ENCODE data around the gene TRDN.
A peak's percentile ranks its signal among the peaks of the same experiment; 100 is the strongest.
"Not testable (repeated sequence)": the region's sequence is repeated elsewhere in the genome, so short reads cannot be mapped to it uniquely, and the experiment has no call there.

TRDN gene

DNA sequence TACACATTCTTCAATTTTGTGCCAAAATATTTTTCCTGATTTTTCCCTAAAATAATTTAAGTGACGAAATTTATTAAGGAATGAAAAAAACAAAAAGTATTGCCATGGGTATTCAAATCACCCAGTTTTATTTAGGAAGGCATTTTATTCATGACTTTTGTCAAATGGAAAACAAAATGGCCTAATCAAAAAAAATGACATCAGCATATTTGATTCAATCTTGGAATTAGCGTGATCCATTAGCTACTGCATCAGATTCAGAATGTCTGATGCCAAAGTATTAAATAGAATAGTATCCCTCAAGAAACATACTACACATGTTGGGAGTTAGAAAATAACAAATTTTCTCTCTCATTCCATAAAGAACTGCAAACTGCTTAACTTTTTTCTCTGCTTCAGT lies 129.2 kb downstream of the TRDN start:
- DNase-seq (ENCODE audit: low read depth) = no peak

DNA sequence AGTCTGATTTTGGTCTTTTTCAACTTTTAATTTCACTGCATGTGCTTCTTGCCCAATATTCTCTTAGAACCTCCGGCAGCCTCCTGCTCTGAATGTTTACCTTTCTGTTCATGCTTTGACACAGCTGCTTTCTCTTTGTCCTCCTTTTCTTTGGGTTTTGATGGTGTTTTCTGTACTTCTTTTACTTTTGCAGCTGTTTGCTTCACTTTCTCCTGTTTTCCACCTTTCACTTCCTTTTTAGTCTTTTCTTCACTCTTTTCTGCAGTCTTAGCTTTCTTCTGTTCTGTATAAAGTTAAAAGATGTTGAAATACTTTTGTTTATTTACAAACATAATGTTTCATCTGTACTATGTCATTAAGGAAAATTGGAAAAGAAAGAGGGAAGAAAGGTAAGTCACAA lies 133.1 kb downstream of the TRDN start:
- no peak for DNase-seq (ENCODE audit: low read depth)

DNA sequence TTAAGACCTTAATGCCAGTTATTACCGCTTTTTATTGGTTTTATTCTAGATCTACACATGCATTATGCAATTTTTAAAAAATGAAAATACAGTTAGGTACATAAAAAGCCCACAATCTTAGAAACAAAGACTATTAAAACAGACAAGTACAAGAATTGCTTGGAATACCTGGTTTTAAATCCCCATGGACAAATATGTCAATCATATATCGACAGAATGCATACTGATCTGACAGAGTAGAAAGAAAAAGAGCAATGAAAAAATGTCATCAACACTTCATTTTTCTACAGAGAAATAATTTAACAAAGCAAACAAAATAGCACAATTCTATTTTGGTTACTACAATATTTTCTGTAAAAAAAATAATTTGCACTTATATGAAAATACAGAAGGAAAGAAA lies 139.7 kb downstream of the TRDN start:
- no peak for DNase-seq (ENCODE audit: low read depth)

DNA sequence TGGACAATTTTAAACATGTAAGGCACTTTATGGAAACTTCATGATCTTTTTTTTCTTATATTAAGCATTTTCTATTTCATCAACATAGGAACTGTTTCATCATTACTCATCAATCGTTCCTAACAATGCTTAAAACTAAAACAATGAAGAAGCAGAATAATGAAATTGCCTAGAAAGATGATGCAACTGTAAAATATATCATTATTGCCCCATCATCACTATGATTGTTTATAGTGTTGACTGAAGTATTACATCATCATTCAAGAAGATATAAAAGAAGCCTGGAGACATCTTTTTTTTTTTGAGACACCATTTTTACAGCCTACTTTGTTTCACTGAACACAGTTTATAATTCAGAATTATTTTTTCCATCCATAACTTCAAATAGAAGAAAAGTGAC lies 147.2 kb downstream of the TRDN start:
- peak; percentile 22 for DNase-seq (ENCODE audit: low read depth)

DNA sequence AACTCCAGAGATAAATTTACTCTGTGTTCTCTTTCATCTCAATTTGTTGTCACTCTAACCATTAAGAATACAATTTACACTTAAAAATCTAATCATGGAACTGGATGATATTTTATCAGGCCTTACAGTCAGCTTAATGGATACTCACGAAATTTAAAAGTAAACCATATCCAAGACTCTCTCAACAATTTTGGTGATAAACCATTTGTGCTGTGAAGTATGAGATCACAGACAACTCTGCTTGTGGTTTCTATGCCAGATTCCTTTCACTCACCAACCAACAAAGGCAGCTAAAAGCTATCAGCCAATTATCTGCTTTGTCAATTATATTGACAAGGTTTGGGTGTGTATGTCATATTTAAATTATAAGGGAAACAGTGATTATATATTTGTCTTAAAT lies 155.8 kb downstream of the TRDN start:
- no peak for DNase-seq (ENCODE audit: low read depth)

DNA sequence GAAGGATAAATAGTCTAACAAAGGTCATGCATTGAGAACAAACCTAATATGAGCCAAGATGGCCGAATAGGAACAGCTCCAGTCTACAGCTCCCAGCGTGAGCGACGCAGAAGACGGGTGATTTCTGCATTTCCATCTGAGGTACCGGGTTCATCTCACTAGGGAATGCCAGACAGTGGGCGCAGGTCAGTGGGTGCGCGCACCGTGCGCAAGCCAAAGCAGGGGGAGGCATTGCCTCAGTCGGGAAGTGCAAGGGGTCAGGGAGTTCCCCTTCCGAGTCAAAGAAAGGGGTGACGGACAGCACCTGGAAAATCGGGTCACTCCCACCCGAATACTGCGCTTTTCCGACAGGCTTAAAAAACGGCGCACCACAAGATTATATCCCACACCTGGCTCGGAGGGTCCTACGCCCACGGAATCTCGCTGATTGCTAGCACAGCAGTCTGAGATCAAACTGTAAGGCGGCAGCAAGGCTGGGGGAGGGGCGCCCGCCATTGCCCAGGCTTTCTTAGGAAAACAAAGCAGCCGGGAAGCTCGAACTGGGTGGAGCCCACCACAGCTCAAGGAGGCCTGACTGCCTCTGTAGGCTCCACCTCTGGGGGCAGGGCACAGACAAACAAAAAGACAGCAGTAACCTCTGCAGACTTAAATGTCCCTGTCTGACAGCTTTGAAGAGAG lies 164.6 kb downstream of the TRDN start:
- DNase-seq (ENCODE audit: low read depth) = not testable (repeated sequence)

DNA sequence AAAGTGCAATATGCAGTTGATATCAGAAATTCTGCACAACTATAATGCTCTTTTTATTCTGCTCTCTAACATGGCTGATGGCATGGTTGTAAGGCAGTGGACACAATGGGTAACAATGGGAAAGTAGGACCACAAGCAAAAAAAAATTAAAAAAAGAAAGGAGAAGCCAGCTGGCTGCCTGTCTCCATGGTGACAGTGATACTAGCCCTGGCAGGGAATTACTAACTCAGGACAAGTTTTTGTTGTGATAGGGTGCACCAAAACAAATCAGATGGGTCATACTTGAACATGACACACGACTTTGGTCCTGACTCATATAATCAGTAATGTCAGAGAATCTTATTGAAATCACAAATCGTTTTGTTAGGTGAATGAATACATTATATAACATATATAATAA lies 169.4 kb downstream of the TRDN start:
- DNase-seq (ENCODE audit: low read depth) = no peak

DNA sequence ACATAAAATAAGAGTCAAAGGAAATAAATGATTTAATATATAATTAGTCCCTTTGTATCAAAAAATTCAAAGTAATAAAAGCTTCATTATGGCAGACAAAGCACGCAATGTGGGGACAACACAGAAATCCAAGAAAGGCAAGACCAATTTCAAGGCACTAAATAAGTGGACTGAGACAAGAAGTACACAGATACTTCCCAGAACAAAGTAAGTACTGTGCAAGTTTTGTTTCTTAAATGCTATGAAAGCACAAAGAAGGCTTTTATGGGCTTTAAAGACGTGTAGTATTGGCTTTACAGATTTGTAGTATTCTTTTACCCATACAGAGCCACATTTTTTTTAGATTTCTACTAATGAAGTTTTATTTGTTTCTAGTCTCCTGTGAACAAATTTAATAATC lies 174.6 kb downstream of the TRDN start:
- no peak for DNase-seq (ENCODE audit: low read depth)

DNA sequence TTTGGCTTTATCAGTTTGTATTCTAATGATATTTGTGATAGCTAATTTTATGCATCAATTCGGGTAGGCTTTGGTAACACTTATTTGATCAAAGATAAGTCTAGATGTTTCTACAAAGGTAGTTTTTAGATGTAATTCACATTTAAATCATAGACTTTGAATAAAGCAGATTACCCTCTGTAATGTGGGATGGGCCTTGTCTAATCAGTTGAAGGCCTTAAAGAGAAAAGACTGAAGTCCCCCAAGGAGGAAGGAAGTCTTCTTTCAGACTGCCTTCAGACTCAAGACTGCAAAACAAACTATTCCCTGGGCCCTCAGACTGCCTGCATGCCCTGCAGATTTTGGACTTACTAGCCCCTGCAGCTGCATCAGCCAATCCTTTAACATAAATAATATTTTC lies 178.5 kb downstream of the TRDN start:
- DNase-seq (ENCODE audit: low read depth) = no peak

DNA sequence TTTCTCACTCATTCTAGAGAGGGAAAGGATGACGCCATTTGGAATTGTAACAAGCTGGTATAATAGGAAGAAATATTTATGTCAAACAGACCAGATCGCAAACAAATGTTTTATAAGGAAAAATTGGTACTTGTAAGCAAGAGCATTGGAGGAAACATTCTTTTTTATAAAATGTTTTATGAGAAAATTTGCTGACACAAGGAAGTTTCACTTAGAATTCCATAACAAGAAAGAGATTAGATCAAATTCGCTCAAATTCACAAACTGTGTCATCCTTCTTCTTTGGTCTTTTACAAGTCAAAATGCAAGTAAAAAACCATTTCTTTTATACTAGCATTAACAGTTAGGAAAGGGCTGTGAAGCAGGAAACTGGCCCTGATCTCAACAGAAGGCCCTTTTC lies 179.9 kb downstream of the TRDN start:
- no peak for DNase-seq (ENCODE audit: low read depth)

DNA sequence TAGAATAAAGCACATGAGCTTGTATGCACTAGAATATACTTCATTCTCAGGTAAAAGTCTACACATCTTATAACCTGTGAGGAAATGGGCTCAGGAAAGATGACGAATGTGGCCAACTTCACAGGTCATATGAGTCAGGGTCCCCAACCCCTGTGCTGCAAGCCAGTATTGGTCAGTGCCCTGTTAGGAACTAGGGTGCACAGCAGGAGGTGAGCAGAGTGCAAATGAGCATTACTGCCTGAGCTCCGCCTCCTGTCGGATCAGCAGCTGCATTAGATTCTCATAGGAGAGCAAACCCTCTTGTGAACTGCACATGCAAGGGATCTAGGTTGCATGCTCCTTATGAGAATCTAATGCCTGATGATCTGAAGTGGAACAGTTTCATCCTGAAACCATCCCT lies 182.3 kb downstream of the TRDN start:
- no peak for DNase-seq (ENCODE audit: low read depth)

DNA sequence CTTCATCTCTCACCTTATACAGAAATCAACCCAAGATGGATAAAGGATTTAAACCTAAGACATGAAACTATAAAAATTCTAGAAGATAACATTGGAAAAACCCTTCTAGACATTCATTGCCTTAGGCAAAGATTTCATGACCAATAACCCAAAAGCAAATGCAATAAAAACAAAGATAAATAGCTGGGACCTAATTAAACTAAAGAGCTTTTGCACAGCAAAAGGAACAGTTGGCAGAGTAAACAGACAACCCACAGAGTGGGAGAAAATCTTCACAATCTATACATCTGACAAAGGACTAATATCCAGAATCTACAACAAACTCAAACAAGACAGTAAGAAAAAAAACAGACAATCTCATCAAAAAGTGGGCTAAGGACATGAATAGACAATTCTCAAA lies 183.7 kb downstream of the TRDN start:
- DNase-seq (ENCODE audit: low read depth) = not testable (repeated sequence)

DNA sequence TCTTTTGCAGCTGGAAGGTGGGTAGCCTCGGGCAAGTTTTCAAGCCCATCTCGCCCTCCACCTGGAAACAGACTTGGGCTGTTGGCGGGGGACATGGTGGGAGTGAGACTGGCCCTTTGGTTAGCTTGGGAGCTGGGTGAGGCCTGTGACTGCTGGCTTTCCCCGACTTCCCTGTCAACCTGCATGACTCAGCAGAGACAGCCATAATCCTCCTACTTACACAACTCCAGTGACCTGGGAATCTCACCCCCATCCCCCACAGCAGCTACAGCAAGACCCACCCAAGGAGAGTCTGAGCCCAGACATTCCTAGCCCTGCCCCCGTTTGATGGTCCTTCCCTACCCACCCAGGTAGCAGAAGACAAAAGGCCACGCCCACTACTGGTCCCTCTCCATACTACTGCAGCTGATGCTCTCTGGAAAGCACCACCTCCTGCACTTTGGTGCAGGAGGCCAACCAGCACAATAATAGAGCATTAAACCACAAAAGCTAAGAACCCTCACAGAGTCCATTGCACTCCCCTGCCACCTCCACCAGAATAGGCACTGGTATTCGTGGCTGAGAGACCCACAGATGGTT lies 188.4 kb downstream of the TRDN start:
- DNase-seq (ENCODE audit: low read depth) = no peak

DNA sequence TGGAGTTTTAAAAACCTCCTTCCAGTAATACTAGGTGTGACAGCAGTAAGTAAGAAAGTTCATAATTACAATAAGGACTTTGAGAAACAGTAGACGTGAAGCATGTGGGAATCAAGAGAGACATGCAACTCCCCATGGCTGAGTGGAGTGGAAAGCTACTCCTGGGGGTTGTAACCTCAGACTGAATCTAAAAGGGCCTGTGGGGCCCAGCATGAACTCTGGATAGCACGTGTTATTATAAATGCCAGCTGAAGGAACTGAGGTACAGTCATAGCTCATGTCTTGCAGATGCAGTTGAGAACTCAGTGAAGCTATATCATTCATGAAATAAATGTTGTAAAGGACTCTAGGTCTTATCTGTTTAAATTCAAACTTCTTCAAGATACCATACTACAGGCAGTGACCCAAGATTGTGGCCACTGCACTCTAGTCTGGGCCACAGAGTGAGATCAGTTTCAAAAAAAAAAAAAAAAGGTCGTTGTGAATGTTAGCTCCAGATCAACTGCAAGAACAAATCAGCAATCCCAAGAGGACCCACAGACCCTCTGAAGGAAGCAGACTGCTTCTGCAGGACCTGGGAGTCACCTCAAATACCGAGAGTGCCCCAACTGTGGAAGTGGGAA lies 189.3 kb downstream of the TRDN start:
- no peak for DNase-seq (ENCODE audit: low read depth)

DNA sequence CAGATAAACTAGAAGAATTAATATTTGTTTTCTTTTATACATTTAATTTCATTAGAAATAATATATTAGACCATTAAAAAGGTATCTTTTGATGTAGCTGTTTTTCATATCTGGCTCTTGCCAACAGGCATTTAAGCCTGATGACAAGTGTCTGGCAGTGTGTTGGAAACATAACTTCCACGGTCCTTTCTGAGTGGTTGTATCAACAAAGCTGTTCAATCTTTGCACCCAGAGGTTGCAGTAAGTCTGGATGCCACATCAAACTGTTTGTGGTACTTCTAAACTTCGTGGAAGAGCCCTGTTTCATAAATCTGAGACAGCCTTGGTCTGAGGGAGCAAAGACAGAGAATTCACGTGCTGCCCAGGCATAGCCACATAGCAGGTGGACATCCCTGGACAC lies 197.4 kb downstream of the TRDN start:
- DNase-seq (ENCODE audit: low read depth) = no peak

DNA sequence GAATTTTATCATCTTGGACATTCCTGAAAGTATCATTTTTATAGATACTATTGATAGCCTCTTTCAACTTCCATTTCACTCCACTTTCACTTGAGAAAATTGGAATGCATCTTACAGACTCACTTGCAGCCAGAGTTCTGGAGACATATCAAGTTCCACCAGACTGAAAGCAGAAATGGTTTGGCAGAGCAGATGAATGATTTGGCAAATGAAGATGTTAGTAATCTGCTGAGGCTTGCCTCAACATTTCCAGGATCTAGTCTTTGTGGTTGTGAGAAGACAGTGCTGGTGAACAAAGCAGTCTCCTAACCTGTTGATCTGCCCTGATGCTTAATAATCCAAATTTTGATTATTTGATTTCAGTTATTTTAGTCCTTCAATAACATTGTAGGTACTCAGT lies 202.6 kb downstream of the TRDN start:
- DNase-seq (ENCODE audit: low read depth) = no peak

DNA sequence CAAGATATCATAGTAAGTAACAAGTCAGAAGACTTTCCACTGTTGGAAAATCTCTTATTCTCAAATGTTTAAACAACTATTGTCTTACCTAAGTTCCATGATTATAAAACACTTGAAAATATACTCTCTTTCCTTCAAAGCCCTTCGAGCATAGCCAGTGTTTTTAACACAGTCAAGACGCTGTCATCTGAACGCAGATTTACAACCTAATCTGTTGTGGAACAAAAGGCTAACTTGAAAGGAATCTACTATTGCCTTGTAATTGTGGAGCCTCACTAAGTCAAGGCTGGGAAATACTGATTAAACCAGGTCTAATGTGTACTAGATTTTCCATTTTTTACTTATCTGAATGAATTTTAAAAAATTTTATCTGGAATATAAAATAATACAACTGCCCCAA lies 205.8 kb downstream of the TRDN start:
- DNase-seq (ENCODE audit: low read depth) = no peak

DNA sequence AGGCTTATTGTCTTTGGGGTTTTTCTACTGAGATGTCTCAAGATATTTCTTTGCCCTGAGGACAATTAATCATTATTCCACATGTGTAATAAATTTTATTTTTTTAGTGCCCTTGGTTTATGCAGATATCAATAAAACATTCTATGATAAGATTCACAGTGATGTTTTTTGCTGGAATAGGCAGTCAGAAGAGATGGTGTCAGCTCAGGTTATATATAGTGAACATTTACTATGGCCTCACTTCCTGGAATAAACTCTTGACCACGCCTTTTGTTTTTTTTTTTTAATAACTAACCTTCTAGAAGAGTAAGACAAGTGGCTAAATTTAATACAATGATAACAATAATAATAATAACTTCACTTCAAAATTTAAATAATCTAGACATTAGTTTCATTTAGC lies 209.7 kb downstream of the TRDN start:
- DNase-seq (ENCODE audit: low read depth) = no peak

DNA sequence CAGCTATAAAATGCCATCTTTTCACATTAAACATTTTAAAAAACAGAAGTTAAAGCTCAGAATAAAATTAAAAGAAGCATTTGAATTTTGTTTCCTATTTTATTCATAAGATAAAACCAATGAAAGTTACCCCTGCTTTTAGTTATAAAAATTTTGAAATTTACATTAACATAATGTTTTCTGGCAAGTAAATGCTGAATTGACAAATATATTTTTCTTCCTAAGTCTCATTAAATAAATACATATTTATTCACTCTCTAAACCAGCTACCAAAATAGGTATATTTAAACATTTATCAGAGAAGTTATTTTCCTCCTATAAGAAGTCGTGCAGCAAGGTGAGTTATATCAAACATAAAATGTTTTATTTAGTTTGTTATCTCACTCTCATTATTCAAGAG lies 213.6 kb downstream of the TRDN start:
- DNase-seq (ENCODE audit: low read depth) = no peak

DNA sequence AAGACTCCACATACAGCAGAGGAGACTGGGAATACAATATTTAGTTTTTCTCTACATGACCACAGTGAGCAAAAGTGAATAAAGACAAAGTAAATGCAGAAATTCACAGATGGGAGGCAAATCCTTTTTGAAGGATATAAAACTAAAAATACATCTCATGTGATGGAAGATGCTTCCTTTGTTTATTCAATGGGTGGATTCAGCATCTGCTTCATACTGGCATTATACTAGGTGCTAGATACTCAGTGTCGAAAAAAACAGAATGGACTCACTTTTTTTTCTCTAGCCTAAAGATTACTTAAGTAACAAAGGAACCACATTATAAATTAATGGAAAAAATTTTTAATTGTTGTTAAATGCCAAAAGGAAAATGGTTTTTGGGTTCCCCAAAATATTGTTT lies 216.2 kb downstream of the TRDN start:
- no peak for DNase-seq (ENCODE audit: low read depth)

DNA sequence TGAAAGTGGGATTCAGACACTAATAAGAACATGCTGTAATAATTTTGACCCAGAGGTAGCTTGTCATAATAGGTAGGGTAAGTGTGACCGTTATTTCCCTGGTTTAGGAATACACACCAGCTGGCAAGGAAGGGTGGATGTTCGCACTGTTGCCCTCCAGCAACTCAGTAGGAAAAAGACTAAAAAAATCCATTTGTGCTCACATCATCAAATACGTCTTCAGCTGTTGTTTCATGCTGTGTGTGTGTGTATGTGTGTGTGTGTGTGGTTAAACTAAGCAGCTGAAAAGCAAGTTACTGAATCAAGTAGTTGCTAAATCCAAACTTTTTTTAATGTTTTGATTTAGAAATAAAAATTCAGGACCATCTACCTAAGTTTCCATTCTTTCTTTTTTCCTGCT lies 218.7 kb downstream of the TRDN start:
- DNase-seq (ENCODE audit: low read depth) = no peak

DNA sequence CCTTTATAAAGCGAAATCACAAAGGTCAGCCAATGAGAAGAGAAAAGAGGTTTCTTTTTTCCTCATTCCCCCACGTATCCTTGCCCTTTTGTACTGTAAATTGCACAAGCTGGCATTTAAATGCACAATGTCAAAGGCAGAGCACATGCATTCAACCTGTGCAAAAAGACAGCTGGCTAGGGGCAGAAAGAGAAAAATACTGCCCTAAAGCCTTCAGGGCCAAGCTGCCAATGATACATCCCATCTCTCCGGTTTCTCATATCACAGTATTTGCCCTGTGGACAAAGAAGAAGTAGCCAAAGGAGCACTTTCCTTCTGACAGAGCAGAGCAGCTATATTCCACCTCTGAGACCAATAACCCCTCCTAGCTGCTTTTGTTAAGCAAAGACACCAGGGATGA lies 219.2 kb downstream of the TRDN start:
- no peak for DNase-seq (ENCODE audit: low read depth)

DNA sequence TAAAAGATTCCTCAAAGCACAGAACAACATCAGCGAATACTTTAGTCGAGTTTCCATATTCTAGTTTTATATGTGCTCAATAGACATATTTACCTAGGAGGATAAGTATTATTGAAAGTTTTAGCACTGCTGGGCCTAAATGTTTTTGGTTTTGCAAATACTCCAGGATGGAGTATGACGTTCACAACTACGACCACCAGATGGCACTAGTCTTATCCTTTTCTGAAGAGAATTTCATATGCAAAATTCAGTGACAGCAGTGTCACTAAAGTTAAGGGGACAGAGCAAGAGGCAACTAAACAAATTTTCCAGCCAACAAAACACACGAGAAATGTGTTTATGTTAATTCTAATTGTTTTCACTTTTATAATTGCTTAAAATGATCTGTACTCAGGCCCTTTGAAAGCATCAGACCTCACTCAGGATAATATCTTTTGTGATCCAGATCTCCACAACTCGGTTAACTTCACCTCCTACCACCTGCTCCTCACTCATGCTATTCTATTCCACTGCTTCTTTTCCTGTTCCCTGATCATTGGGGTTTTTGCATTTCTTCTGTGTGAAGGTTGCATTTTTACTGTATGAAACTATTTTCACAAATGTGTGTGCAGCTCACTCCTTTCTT lies 220.8 kb downstream of the TRDN start:
- peak; percentile 57 for DNase-seq (ENCODE audit: low read depth)

DNA sequence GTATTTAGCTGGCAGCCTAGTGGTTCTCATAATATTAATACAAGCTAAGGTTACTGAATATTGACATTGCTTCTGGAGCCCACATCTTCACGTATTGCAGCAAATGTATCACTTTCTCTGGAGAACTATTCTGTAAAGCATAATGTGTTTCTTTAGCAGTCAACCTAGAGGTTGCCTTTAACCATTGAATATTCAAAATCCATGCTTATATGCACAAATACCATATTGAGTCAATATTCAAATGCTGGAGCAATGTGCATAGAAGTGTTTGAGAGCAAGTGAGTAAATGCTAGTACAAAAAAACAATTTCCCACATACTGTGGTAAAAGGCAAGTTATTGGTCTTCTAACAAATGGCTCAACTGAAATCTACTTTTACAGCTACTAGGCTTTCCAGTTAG lies 231.8 kb downstream of the TRDN start:
- DNase-seq (ENCODE audit: low read depth) = no peak

Measured in amniotic epithelial cell (primary cell).